CD4-positive, alpha-beta memory T cell (primary cell): ENCODE measurements around the gene CRAMP1. TPM values are rescaled to one million over a fixed set of nuclear protein-coding genes. Genes with fewer than 3 reads are reported as not detected.
A peak's percentile ranks its signal among the peaks of the same experiment; 100 is the strongest.

Experiments used
- CTCF ChIA-PET: fragments of 350-600 bp; sonication (Branson Sonifier 250); formaldehyde crosslinking; loops from one replicate; lab custom pipeline; 2021; ENCODE audit warnings: inconsistent platforms; ENCODE audit not compliant: partially characterized antibody; lab: Charles Lee
- POLR2A ChIA-PET: fragments of 350-600 bp; sonication (Branson Sonifier 250); formaldehyde crosslinking; loops from one replicate; lab custom pipeline; 2021; ENCODE audit not compliant: partially characterized antibody; lab: Charles Lee
- DNase-seq, 5 donors: peaks; one replicate each; pipeline versions ENCODE4 v3.0.0 to v3.0.0-alpha.2; 2020 to 2022; ENCODE audit warnings: mixed read lengths in 1 of 5
- H3K27ac ChIP-seq: one replicate; pipeline ENCODE4 v1.7.0; 2013; ENCODE audit warnings: low read depth, low read length
- H3K27me3 ChIP-seq: 2 replicates; pipeline ENCODE4 v1.7.0; 2013; ENCODE audit warnings: mild to moderate bottlenecking, low read length, moderate library complexity; ENCODE audit not compliant: insufficient read depth
- H3K36me3 ChIP-seq: 2 replicates; pipeline ENCODE4 v1.7.0; 2013; ENCODE audit warnings: mild to moderate bottlenecking, low read length, moderate library complexity; ENCODE audit not compliant: insufficient read depth
- H3K4me1 ChIP-seq: 2 replicates; pipeline ENCODE4 v1.7.0; 2013; ENCODE audit warnings: mild to moderate bottlenecking, low read length, moderate library complexity; ENCODE audit not compliant: insufficient read depth
- H3K4me3 ChIP-seq, 2 donors: one replicate each; pipeline ENCODE4 v1.7.0; 2013; ENCODE audit warnings: low read length in 2 of 2, mild to moderate bottlenecking in 1 of 2
- H3K9me3 ChIP-seq, 2 donors: one replicate each; pipeline ENCODE4 v1.7.0; 2013; ENCODE audit warnings: low read length in 2 of 2, control low read depth in 1 of 2; ENCODE audit not compliant: control insufficient read depth in 1 of 2
- H3K27ac Mint-ChIP-seq, 7 donors: one replicate each; pipeline ENCODE4 v1.8.0; 2020 to 2021; ENCODE audit warnings: mixed read lengths in 7 of 7, mild to moderate bottlenecking in 6 of 7, inconsistent platforms in 3 of 7, moderate library complexity in 3 of 7
- H3K27me3 Mint-ChIP-seq, 2 donors: one replicate each; pipeline ENCODE4 v1.8.0; 2020 to 2021; ENCODE audit warnings: mixed read lengths in 2 of 2
- H3K36me3 Mint-ChIP-seq, 2 donors: one replicate each; pipeline ENCODE4 v1.8.0; 2020 to 2021; ENCODE audit warnings: mixed read lengths in 2 of 2, inconsistent platforms in 1 of 2, mild to moderate bottlenecking in 1 of 2
- H3K4me1 Mint-ChIP-seq, 4 donors: one replicate each; pipeline ENCODE4 v1.8.0; 2020 to 2021; ENCODE audit warnings: mixed read lengths in 4 of 4, mild to moderate bottlenecking in 1 of 4
- H3K4me3 Mint-ChIP-seq, 8 donors: one replicate each; pipeline ENCODE4 v1.8.0; 2020 to 2021; ENCODE audit warnings: mixed read lengths in 8 of 8, mild to moderate bottlenecking in 7 of 8, moderate library complexity in 6 of 8, inconsistent platforms in 3 of 8
- H3K9me3 Mint-ChIP-seq, 8 donors: one replicate each; pipeline ENCODE4 v1.8.0; 2020 to 2021; ENCODE audit warnings: mixed read lengths in 8 of 8, mild to moderate bottlenecking in 5 of 8, inconsistent platforms in 3 of 8, moderate library complexity in 1 of 8
- intact Hi-C: fragments of 100-400 bp; cut with micrococcal nuclease; formaldehyde crosslinking; loops from one replicate; pipeline ENCODE4 v1.15.1; 2023
- polyA plus RNA-seq, 2 donors: library from polyadenylated mRNA; unstranded; fragments of 300-500 nt; fragmentation: Illumina TruSeq; gene quantifications; one replicate each; pipeline ENCODE4 v1.2.3, GENCODE V29; 2021
- total RNA-seq, 2 experiments: library from RNA; stranded (reverse); gene quantifications; one replicate each; pipeline ENCODE4 v1.2.3, GENCODE V29; 2021

CRAMP1 gene
- total and polyA plus RNA-seq, 4 experiments from 2014 or later: 0.55 to 33.8 (median 16.2) TPM

DNA sequence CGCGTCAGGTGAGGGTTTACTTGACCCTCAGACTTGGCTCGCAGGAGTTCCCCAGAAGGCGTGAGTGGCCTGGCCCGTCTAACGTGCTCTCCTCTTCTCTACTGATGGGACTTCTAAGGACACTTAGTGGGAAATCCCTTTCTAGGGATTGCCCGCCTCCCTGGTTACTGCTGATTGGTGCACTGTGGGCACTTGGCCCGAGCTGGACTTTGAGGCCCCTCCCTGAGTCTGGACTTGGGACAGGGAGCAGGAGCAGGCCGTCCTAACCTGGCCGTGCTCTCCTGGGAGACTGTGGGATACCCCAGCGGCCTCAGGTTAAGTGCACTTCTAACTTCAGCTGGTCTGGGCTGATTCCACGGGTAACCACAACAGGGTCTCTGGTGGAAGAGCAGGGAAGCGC, 15.0 kb upstream of the CRAMP1 start:
- H3K27ac Mint-ChIP-seq: no peak overlapping the region
- H3K4me1 Mint-ChIP-seq: no peaks in the 10 kb centered on the region
- Histone ChIP-seq H3K36me3 (no peaks in the 10 kb centered on the region), H3K27me3 (no peaks in the 10 kb centered on the region), H3K9me3 (no peaks in the 10 kb centered on the region), H3K4me1 (no peaks in the 10 kb centered on the region), H3K27ac (no peak overlapping the region), H3K4me3 (no peak overlapping the region)
- H3K4me3 Mint-ChIP-seq: no peak overlapping the region
- POLR2A ChIA-PET: interaction anchor here (1.1 kb wide), 1 partner anchor 59 kb away, joined by 3 read pairs; no protein-coding TSS in a partner anchor
- no peaks in the 10 kb centered on the region for H3K9me3 Mint-ChIP-seq
- intact Hi-C loops: no loop called here
- no peak for DNase-seq
- no peaks in the 10 kb centered on the region for H3K27me3 Mint-ChIP-seq
- H3K36me3 Mint-ChIP-seq: peaks cover 0 to 6% of the 10 kb centered on the region in 2 donors
- CTCF ChIA-PET: no interaction called here

DNA sequence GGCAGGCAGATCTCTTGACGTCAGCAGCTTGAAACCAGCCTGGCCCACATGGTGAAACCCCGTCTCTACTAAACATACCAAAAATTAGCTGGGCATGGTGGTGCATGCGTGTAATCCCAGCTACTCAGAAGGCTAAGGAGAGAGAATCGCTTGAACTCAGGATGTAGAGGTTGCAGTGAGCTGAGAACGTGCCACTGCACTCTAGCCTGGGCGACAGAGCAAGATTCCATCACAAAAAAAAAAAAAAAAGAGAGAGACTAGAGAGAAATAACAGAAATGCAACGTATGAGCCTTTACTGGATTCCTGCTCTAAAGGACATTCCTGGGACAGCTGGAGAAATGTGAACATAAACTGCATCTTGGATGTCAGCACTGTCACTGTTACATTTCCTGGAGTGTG, 11.1 kb upstream of the CRAMP1 start:
- Histone ChIP-seq H3K27ac (no peak overlapping the region), H3K4me1 (no peaks in the 10 kb centered on the region), H3K36me3 (no peaks in the 10 kb centered on the region), H3K27me3 (no peaks in the 10 kb centered on the region), H3K9me3 (no peaks in the 10 kb centered on the region), H3K4me3 (no peak overlapping the region)
- Mint-ChIP-seq H3K4me1 (no peaks in the 10 kb centered on the region), H3K4me3 (no peak overlapping the region), H3K27ac (no peak overlapping the region), H3K27me3 (no peaks in the 10 kb centered on the region), H3K9me3 (no peaks in the 10 kb centered on the region), H3K36me3 (peaks cover 0 to 6% of the 10 kb centered on the region in 2 donors)
- DNase-seq: no peak
- intact Hi-C loops: no loop called here
- POLR2A ChIA-PET: interaction anchor here (1.3 kb wide), 1 partner anchor 9 kb away, joined by 3 read pairs; no protein-coding TSS in a partner anchor
- CTCF ChIA-PET: no interaction called here

DNA sequence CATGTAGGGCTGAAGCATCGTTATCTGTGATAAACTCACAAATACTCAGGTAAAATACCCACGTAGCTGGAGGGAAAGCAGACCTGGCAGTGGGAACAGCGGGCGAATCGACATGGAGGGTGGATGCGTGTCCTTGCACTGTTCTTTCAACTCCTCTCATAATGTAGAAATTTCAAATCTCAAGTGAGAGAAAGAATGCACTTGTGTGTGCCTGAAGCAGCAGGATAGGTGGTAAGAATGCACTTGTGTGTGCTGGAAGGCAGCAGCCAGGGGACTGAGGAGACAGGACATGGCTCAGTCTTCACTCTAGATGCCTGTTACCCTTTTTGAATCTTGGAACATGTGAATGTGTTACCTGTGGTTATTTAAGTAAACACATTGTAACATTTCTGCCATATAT, 10.7 kb upstream of the CRAMP1 start:
- no peak overlapping the region for H3K4me3 Mint-ChIP-seq
- intact Hi-C loops: no loop called here

DNA sequence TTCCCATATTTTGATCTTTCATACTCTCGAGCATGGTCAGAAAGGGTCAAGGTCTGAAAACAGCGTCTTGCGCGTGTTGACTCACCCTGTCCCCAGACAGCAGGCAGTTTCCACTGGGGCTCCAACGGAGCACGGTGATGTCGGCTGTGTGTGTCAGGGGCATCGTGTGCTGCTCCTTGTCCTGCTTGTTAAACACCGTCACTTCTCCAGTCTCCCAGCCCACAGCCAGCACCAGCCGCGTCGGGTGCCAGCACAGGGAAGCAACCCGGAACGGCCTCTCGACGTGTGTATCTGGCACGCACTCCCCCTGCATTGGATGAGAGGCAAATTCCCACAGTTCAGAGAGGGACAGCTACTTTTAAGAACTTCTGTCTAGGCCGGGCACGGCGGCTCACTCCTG, 9.9 kb upstream of the CRAMP1 start:
- Mint-ChIP-seq H3K36me3 (peaks cover 0 to 6% of the 10 kb centered on the region in 2 donors), H3K27me3 (no peaks in the 10 kb centered on the region), H3K9me3 (no peaks in the 10 kb centered on the region), H3K4me1 (no peaks in the 10 kb centered on the region), H3K27ac (no peak overlapping the region), H3K4me3 (no peak overlapping the region)
- POLR2A ChIA-PET: no interaction called here
- H3K36me3 ChIP-seq: no peaks in the 10 kb centered on the region
- no peaks in the 10 kb centered on the region for H3K27me3 ChIP-seq
- no peak overlapping the region for H3K4me3 ChIP-seq
- intact Hi-C loops: no loop called here
- no peak overlapping the region for H3K27ac ChIP-seq
- H3K9me3 ChIP-seq: no peaks in the 10 kb centered on the region
- DNase-seq: no peak
- no peaks in the 10 kb centered on the region for H3K4me1 ChIP-seq
- CTCF ChIA-PET: no interaction called here

More for the DNA sequence above, 10.7 kb upstream of the CRAMP1 start:
- Mint-ChIP-seq H3K4me1 (no peaks in the 10 kb centered on the region), H3K9me3 (no peaks in the 10 kb centered on the region), H3K27ac (no peak overlapping the region), H3K36me3 (peaks cover 0 to 6% of the 10 kb centered on the region in 2 donors), H3K27me3 (no peaks in the 10 kb centered on the region)
- Histone ChIP-seq H3K9me3 (no peaks in the 10 kb centered on the region), H3K4me3 (no peak overlapping the region), H3K27ac (no peak overlapping the region), H3K27me3 (no peaks in the 10 kb centered on the region), H3K36me3 (no peaks in the 10 kb centered on the region), H3K4me1 (no peaks in the 10 kb centered on the region)
- ChIA-PET CTCF (no interaction called here), POLR2A (no interaction called here)
- DNase-seq: no peak

DNA sequence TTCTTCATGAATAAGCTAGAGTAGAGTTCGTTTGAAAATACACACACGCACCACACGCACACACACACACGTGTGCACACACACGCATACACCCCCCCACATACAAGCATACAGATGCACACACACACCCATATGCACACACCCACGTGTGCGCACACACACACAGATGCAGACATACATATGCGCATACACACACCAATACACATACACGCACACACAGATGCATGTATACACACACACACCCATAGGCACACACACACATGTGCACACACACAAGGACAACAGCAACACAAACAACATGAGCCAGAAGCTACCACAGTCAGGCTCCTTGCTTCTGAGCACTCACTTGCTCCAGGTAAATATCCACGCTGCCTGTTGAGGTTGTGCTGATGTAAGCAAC, 5.4 kb upstream of the CRAMP1 start:
- Histone ChIP-seq H3K27ac (no peak overlapping the region), H3K27me3 (no peaks in the 10 kb centered on the region), H3K9me3 (no peaks in the 10 kb centered on the region), H3K4me3 (no peak overlapping the region), H3K4me1 (peaks cover 19% of the 10 kb centered on the region), H3K36me3 (no peaks in the 10 kb centered on the region)
- ChIA-PET POLR2A (no interaction called here), CTCF (no interaction called here)
- H3K36me3 Mint-ChIP-seq: peaks cover 0 to 1% of the 10 kb centered on the region in 2 donors
- H3K27ac Mint-ChIP-seq: peak overlapping the region in 1 of 7 donors; percentile 55
- H3K4me3 Mint-ChIP-seq: peak overlapping the region in 1 of 8 donors; percentile 2
- intact Hi-C loops: no loop called here
- H3K4me1 Mint-ChIP-seq: peaks cover 3 to 19% (median 6%) of the 10 kb centered on the region in 4 donors
- DNase-seq: no peak
- peaks cover 0 to 3% (median 1%) of the 10 kb centered on the region in 8 donors for H3K9me3 Mint-ChIP-seq
- H3K27me3 Mint-ChIP-seq: no peaks in the 10 kb centered on the region

DNA sequence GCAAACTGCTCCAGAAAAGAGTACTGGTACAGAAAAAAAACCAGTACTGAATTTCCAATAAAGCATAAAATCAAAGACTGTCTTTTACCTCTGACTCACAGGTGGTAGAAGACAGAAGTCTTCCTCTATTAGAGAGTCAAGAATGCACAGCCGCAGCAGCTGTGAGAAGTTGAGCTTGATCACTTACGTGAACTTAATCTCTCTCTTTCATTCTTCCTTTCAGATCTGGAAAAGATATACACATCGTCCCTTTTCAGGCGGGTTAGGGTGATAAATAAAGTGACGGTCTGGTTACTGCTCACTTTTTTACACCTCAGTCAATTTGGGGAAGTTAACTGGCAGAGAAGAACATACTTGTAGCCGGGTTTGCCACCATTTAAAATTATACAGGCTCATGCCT, 4.2 kb upstream of the CRAMP1 start:
- Mint-ChIP-seq H3K9me3 (peaks cover 0 to 4% (median 3%) of the 10 kb centered on the region in 8 donors), H3K4me3 (peak overlapping the region in 1 of 8 donors; percentile 62), H3K4me1 (peaks cover 8 to 25% (median 10%) of the 10 kb centered on the region in 4 donors), H3K27me3 (peaks cover 0 to 1% of the 10 kb centered on the region in 2 donors), H3K27ac (no peak overlapping the region), H3K36me3 (peaks cover 0 to 7% of the 10 kb centered on the region in 2 donors)
- ChIA-PET CTCF (no interaction called here), POLR2A (no interaction called here)
- Histone ChIP-seq H3K27me3 (no peaks in the 10 kb centered on the region), H3K9me3 (no peaks in the 10 kb centered on the region), H3K36me3 (no peaks in the 10 kb centered on the region), H3K27ac (no peak overlapping the region), H3K4me3 (no peak overlapping the region), H3K4me1 (peaks cover 24% of the 10 kb centered on the region)
- intact Hi-C loops: no loop called here
- no peak for DNase-seq

DNA sequence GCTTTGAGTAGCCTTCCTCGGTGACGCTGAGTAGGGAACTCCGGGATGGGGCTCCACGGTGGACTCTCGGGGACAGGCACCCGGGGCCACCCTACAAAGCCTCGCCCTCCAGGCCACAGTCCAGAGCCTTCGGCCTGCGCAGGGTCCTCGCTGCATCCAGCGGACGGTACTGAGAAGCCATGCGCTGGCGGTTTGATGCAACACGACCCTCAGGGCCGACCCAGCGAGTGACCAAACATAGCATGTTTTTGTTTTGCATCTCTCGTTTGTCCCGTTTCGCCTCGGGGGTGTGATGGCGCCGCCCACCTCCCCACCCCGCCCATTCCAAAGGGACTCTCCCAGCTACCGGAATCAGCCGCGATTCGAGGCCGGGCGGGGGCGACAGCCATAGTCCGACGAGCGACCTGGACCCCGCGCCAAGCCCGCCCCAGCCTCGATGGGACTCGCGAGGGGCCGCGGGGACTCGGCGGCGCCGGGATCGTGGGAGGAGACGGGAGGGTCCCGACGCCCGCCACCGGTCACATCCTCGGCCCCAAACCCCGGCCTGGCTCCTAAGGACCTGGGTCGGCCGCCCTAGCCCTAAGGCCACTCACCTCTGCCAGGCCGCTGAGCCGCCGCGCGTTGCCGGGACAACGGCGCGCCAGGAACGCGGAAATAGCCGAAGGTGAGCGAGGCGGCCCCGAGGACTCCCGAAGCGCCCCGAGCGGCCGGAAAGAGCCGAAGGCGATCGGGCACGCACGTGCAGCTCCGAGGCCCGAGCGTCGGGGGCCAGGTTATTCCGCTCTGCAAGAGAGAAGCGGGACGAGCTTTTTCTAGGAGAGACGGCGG, 1.9 kb upstream of the CRAMP1 start:
- Histone ChIP-seq H3K36me3 (no peaks in the 10 kb centered on the region), H3K27ac (peak overlapping the region; percentile 64), H3K4me1 (peaks cover 38% of the 10 kb centered on the region), H3K4me3 (peak overlapping the region in 1 of 2 donors; percentile 71), H3K9me3 (no peaks in the 10 kb centered on the region), H3K27me3 (no peaks in the 10 kb centered on the region)
- intact Hi-C loops: loop anchor here (2.0 to 5.0 kb wide), 6 partner anchors 73 to 657 kb away; partner anchors contain the start of genes MSRB1, NUBP2, RNPS1 and SPSB3
- Mint-ChIP-seq H3K4me1 (peaks cover 19 to 38% (median 21%) of the 10 kb centered on the region in 4 donors), H3K36me3 (peaks cover 4 to 17% of the 10 kb centered on the region in 2 donors), H3K9me3 (peaks cover 0 to 4% (median 3%) of the 10 kb centered on the region in 8 donors), H3K4me3 (peak overlapping the region; percentile 68 to 88 (median 76)), H3K27ac (peak overlapping the region; percentile 64 to 98 (median 89)), H3K27me3 (peaks cover 0 to 2% of the 10 kb centered on the region in 2 donors)
- ChIA-PET POLR2A (interaction anchor here (0.7 to 2.6 kb wide), 19 partner anchors 10 to 278 kb away, joined by 3 to 14 read pairs (median 4); partner anchors contain the start of genes FAHD1, HAGH, JPT2 and MAPK8IP3), CTCF (interaction anchor here (0.7 to 2.2 kb wide), 3 partner anchors 11 to 96 kb away, joined by 3 to 8 read pairs (median 3); partner anchors contain the start of gene MAPK8IP3)
- peak; percentile 90 to 93 (median 91) for DNase-seq
